Erythroblast (primary cell): Measurements from ENCODE around the gene TRAPPC2L.

Experiments used
- GATA1 ChIP-seq: IDR thresholded peaks from 2 replicates; pipeline ENCODE4 v1.6.1; 2011; ENCODE audit warnings: low read depth, mild to moderate bottlenecking, control low read depth, low read length, moderate library complexity
- POLR2A ChIP-seq: IDR thresholded peaks from 2 replicates; pipeline ENCODE4 v1.6.1; 2011; ENCODE audit warnings: mild to moderate bottlenecking, low read length

DNA sequence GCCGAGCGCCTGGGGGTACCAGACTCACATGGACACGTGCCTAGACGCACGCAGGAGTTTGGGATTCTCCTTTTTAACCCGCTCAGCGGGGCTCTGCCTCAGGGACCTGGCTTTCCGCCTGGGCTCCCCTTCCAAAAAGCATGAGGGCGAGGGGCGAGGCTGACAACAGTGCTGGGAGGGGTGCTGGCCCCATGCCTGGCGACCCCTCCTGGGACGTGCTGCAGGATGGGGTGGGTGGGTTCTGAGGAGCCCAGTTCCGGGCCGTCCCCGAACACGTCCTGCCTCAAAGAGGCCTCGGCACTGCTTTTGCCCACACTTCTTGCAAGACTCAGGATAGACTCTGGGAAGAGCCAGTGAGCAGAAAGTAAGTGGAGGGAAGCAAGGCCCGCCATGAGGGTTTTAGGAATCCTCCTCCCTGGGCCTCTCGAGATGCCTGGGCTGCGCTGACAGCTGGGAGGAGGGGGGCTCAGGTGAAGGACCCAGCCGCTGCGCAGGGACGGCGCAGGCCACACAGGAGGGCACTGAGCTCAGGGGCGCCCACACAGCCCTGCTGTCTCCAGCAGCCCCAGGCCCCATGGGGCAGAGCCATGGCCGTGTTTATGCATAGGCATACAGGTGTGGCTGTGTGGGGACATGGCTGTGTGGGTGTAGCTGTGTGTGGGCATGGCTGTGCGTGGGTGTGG lies 24.9 kb downstream of the TRAPPC2L start:
- TF ChIP-seq POLR2A (no peak), GATA1 (no peak)
